HG03354 (cell line): ENCODE data around the gene KLHL6.

Experiments used
- ATAC-seq: cut with Tn5 transposase; IDR thresholded peaks from one replicate; pipeline ENCODE4 v1.9.1; 2021; ENCODE audit warnings: mild to moderate bottlenecking; ENCODE audit not compliant: unreplicated experiment, poor library complexity, severe bottlenecking

KLHL6 gene, protein sequence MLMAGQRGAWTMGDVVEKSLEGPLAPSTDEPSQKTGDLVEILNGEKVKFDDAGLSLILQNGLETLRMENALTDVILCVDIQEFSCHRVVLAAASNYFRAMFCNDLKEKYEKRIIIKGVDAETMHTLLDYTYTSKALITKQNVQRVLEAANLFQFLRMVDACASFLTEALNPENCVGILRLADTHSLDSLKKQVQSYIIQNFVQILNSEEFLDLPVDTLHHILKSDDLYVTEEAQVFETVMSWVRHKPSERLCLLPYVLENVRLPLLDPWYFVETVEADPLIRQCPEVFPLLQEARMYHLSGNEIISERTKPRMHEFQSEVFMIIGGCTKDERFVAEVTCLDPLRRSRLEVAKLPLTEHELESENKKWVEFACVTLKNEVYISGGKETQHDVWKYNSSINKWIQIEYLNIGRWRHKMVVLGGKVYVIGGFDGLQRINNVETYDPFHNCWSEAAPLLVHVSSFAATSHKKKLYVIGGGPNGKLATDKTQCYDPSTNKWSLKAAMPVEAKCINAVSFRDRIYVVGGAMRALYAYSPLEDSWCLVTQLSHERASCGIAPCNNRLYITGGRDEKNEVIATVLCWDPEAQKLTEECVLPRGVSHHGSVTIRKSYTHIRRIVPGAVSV

DNA sequence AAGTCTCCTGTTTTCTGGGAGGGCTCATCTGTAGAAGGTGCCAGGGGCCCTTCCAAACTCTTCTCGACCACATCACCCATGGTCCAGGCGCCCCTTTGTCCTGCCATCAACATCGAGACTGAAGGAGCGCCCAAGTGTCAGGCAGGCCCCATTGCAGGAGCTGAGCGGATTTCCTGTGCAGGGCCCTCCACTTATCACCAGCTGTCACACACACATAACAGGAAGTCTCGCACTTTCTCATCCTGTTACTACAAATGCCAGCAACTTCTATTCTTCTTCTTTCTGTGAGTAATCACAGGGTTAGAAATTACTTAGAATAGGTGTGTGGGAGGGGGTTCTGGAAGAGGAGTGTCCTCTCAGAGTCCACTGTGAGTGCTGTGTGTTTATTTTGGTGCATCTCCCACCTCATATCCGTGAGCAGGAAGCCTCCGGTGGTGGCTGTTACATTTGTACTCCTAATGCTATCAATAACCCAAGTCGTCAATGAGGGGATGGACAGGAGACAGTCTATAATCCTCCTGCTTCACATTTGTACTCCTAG is at the start of gene KLHL6:
KLHL6 (minus strand) TSS at position 166 of the 541 bp plus-strand sequence; CDS start at position 113, 53 bp downstream.
- ATAC-seq: peak; percentile 96

DNA sequence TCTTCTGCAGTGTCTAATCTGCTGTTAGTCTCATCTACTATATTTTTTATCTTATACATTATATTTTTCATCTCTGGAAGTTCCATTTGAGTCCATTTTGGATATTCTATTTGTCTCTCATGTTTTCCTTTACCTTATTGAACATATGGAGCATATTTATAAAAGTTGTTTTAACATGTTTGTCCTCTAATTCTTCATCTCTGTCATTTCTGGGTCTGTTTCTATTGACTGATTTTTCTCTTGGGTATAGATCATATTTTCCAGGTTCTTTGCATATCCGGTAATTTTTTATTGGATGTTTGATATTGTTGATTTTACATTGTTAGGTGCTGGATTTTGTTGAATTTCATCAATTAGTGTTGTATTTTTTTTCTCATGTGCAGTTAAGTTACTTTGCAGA is 42.5 kb upstream of the KLHL6 start:
- no peak for ATAC-seq

DNA sequence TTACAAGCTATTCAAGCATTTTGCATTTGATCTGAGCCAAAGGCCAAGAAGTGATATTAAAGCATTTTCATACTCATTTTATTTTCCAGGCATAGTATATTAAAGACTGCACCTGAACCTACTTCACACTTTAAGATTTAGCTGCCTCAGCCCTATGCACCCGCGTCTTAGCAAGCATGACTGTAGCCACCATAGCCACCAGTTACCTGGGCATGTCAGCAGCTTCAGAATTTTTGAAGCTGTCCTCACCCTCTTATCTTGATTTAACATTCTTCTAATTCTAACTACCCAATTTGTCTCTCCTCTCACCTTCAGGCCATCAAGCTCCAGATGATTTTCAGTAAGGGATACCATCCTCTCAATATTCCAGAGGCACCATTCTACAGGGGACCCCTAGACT is 39.1 kb upstream of the KLHL6 start:
- no peak for ATAC-seq

DNA sequence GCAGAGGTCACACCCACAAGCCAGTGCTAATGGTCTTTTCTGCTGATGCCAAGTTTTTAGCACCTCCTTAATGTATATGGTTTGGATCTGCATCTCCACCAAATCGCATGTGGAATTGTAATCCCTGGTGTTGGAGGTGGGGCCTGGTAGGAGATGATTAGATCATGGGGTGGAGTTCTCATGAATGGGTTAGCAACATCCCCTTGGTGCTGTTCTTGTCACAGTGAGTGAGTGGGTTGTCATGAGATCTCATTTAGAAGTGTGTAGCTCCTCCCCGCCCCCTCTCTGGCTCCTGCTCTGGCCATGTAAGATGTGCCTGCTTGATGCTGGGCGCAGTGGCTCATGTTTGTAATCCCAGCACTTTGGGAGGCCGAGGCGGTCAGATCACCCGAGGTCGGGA is 37.3 kb upstream of the KLHL6 start:
- ATAC-seq: no peak

DNA sequence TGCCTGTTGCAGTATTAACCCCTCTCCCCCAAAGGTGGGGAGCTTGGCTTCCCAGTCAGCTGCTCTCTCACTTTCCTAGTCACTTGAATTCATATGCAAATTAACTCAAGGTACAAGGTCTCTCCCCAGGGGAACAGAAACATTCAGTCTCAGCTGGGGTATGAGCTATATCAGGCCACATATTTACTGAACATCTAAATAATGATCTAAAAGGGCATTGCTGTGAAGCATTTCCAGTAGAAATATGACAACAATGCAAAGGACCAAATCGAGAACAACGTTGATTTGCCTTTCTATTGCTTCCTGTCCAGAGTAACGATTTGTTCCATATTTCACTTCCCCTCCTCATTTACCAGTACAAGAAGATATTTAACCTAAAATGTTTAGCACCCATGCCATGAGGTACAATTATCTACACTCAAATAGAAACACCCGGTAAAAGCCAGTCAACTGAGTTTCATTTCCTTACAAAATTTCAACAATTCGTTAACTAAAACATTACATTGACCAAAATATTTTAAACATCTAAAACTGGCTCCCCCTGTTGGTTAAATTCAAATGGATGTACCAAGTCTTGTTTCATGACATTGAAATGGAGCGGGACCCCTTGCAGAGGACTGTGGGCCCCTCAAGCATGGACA is 36.5 kb upstream of the KLHL6 start:
- ATAC-seq: peak; percentile 96

DNA sequence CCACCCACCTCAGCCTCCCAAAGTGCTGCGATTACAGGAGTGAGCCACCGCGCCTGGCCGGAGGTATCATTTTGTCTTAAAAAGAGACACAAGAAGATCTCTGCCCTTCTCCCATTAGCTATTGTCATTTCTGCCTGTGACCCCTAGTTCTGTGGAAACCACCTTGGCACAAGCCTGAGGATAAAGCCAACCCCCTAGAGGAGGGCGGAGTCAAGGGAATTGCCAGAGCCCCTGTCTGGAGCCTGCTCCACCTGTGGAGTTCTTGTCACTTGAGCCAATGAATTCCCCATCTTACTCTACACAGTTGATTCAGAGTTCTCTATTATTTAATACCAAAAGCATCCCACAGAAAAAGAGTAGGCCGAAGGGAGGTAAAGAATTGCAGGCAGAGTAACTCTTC is 34.9 kb upstream of the KLHL6 start:
- ATAC-seq: no peak

DNA sequence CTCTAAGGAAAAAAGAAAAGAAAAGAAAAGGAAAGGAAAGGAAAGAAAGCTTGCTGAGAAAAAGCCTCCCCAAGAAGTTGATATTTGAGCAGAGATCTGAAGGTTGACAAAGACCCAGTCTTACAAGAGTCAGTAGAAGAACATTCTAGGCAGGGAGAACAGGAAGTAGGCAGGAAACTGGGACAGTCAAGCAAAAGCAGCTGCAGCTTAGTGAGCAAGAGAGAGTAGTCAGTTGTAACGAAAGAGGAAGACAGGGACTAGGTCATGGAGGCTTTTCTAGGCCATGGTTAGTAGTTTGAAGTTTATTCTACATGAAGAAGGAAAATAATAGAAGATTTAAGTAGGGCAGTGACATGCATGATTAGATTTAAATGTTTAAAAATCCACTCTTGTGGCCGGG is 31.8 kb upstream of the KLHL6 start:
- no peak for ATAC-seq

DNA sequence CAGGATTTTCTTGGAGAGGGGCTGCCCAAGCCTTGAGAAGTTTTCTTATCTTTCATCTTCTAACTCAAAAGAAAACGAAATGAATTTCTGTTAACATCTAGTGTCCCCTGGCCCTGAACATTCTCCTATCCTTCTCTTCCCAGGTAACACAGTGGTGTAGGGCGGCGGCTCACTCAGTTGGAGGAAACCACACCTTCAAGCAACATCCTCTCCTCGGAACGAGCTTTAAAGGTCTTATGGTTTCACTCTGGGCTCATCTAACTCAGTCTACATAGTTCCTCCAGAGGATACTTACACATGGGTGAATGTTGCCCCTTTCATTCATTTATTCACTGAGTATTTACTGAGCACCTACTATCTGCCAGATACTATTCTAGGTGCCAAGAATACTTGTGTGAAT is 31.0 kb upstream of the KLHL6 start:
- ATAC-seq: no peak

DNA sequence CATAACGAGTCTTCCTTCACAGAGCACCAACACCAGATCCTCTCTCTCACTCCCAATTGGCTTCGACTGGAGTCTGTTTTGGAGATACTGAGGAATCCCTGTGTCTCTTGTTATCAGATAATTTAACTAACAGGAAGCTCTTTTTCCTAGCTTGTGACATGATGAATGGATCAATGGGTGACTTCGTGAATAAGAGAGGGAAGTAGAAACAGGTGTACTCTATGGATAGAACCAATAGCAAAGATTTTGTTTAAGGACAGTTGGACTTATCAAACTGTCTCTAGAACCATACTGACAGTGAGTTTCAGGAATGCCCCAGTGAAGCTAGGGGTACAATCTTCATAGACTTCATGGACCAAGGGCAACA is 29.4 kb upstream of the KLHL6 start:
- ATAC-seq: no peak

DNA sequence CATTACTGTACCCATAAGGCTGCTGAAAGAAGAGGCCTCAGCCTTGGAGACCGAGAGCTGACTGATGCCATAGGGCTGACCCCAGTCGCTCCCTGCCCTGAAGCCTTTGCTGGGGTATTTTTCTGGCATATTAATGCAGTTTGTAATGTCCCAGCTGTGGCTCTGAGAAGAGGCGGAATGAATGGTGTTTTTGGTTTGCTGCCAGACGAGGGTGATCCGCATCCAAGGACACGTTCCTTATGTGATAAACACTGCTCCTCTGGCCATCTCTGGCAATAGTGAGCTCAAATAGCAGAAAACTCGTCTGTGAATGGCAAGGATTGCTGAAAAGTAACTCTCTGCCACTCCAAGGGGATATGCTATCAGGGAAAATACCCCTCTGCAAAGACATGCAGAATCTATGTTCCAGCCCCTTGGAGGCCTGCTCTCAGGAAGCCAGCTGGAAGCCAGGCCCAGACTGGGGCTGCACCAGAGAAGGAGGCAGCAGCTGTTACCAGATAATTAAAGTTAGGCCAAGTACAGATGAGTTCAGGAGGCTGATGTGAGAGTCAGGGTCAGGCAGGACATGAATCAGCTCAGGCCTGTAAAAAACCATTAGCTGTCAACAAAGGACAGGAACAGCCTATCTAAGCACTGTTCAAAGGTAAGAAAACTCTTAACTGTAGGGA is 28.9 kb upstream of the KLHL6 start:
- no peak for ATAC-seq

DNA sequence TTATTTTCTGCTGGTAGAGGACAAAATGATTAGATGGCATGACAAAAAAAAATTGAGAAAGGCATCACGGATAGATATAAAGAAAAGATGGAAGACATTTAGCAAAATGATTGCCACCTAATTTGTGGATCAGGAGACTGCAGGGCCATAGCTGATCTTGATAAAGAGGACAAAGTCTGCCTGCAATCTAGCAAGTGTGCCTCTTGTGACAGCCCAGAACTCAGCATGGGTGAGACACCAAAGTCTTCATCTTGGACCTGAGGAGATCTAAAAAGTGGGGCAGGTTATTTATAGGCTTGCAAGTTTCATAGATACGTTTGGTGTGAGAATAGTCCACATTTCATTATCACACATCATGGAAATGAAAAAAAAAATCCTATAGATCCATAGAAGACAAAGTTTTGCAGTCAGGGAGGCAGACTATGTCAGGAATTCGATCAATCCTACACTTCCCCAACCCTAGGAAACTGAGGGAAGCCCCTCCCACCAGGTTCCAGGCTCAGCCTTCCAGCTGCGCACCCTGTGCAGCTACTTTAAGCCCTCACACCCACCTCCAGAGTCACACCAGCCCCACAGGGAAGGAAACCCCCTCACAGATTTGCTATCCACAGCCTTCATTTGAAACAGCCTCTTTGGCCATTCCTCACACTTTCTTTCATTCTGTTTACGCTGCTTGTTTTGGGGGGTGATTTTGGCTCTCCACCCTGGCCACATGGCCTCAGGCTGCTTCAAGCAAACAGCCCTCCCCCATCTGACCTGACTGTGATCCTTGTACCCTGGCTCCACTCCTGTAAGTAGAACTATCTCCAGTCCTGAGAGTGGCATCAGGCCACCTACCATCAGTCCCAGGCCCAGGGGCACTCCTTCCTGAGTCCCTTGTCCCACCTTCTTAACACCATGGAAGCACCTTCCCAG is 28.1 kb upstream of the KLHL6 start:
- no peak for ATAC-seq

DNA sequence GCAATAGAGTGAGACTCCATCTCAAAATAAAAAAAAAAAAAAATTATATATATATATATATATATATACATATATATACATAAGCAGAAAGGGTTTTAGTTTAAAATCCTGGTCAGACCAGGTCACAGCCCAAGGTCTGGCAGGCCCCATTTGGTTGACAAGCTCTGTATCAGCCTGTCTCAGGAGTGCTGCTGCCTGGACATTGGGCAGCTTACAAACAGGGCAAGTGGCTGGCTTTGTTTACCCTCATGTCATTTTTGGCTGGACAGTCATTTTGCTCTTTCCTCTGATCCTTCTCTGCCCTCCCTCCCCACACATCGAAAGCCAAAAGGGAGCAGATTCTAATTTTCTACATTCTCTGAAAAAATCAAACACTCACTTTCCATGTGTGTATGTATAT is 26.7 kb upstream of the KLHL6 start:
- ATAC-seq: no peak

DNA sequence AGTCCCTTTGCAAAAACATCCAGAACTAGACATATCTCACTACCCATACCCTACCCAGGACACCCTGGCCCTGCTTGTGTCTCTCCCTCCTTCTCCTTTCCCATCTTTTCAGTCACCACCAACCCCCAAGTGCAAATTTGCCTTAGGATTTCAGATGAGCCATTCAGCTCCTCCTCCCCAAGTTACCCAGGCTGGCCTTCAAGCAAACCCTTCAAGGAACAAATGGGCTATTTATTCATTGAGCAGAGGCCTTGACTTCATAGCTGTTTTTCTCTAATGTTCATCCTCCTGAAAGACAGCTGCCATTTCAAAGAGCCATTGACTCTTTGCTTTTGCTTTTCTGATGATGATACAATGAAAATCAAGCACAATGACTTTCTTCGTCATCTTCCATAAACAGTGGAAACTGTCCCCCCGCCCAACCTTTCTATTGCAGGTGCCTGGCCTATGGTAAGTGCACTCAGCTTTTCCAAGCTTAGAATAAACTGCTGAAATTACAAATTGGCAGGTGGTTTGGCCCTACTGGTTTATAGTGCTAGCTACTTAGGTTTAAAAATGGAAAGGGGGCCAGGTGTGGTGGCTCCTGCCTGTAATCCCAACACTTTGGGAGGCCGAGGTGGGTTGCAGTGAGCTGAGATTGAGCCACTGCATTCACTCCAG is 26.1 kb upstream of the KLHL6 start:
- ATAC-seq: no peak

DNA sequence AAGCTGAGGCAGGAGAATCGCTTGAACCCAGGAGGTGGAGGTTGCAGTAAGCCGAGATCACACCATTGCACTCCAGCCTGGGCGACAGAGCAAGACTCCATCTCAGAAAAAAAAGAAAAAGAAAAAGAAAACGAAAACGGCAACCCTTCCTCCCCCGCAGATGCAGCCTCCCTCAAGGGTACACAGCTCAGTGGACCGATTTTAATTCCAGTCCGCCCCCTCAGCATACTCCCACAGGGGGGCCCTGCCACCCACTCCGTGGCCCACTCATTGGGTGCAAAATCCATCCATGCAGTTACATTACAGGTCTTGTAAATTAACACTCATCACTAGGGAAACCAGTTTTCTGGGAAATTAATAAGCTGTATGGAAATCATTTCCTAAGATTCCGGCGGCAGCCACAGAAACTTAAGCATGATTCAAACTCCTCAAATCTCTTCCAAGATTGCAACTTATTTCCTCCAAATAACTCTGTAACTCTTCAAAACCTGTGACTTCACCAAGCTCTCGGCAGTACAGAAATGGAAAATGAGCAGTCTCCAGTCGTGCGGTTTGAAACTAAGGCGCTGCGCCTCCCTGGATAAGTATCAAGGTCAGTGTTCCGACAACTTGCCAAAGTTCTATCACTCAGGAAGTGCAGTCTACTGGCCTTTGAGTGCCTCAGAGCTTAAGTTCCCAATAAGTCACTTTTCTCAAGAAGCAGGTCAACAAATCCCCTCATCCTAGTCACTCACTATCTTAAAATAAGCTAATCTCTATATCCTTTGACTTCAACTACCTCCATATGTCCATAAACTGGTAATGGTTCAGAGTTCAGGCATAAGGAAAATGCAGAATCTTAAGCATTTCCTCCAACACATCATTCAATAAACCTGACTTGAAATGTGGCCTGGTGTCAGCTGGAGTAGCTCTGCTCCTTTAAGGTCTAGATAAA is 24.7 kb upstream of the KLHL6 start:
- ATAC-seq: no peak

DNA sequence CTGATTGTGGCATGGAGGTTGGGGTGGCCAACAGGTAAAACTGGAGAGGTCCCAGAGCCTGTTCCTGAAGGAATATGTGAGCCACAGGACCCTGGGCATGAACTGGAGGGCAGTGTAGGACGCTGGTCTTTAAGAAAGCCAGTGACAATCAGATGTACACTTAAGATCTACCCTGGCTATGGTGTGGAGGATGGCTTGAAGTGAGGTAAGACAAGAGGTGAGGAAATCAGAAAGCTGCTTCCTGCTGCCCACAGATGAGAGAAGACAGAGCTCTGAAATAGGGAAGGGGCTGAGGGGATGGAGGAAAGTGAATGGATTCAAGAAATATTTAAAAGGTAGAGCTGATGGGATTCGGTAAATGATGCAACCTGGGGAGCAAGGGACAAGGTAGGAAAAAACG is 22.7 kb upstream of the KLHL6 start:
- no peak for ATAC-seq

DNA sequence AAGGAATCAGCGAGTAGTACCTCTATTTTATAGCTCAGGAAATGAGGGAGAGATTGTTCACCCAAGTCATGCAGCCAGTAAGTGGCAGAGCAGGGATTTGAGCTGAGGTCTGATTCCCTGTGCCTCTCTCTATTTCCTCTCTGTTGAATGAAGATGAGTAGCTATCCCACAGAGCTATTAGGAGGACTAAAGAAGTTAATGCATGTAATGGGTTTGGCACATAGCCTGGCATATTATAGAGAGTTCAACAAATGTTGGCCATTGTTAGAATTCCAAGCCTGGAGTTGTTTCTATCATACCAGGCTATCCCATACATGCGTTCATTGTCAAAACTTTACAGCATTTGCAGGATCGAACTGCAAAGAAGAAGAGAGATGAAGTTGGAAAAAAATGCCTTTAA is 21.8 kb upstream of the KLHL6 start:
- ATAC-seq: no peak

DNA sequence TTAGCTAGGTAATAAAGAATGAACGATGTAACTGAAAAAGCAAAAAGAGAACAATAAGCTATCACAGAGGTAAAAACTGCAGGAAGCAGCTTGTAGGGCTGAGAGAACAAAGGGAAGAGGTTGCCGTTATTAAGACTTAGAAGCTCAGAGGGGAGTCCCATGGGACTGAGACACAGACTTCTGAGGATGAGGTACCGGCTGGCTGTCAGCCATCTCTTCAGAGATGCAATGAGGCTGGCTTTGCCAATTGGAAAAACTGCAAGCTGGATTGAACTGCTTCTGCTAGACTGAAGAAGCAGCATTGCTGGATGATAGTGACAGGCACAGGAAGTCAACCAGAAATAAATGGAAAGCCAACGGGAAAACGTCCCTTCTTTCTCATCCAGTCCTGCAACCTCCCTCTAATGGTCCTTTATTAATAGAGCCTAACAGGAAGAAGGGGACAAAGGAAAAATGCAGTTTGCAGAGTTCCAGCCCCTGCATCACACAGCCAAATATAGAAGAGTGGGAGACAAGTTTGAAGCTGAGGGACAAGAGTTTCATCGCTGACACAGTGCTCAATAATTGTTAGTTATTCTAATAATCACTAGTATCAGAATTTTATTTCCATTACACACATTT is 21.1 kb upstream of the KLHL6 start:
- ATAC-seq: no peak
